ENCODE measurements around the gene STAC2. TPM values are rescaled to one million over a fixed set of nuclear protein-coding genes. Genes with fewer than 3 reads are reported as not detected.

The STAC2 gene
- total and polyA plus RNA-seq, 9 of the 15 experiments (the other 6 are each of a cell fraction or from before 2014, with no cell fraction given) = not detected

DNA sequence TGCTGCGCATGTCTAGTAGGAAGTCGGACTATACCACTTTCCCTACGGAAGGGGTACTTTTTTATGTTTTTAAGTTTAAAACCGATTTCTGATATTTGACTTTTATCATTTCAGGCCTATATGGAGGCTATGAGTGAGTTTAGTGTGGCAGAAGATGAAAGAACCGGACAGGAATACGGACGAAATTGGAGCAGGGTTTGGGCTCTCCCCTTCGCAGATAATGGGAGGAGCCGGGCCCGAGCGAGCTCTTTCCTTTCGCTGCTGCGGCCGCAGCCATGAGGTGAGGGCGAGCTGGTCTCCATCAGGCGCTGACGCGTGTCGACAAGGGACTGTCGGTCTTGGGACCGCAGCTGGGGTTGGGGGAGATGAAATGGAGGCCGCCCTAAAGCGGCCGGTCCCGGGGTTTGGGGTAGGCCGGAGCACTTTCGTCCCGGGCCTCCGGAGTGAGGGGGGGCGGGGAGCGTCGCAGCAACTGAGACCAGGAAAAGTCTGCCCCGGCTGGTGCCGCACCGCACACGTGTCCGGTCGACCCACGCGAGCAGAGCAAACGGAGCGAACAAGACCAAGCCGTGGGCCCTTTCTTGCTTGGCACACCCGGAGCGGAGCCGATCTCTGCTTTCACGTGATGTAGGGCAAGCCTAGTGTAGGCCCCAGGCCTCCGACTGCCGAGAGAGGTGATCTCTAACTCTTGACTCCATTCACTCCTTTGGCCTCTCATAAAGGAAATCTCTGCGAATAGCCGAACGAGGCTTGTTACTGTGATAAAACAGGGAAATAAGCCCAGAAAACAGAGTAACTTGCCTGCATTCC is 25.5 kb downstream of the STAC2 start, which contains the start of gene RPL19 (continued):
- peak in 1 of 2 experiments; percentile 8; a peak in 1 of 4 replicates for TF ChIP-seq TEAD1 (CRISPR knock-in tag; IDR thresholded peaks at IDR 0.05)
- no peak for TF ChIP-seq HDAC8 (tag; IDR thresholded peaks at IDR 0.05)
- TF ChIP-seq PHF8 (IDR thresholded peaks at IDR 0.05; ENCODE audit: borderline replicate concordance, low read length) = peak; percentile 96
- no peak for TF ChIP-seq NELFE (IDR thresholded peaks at IDR 0.05; ENCODE audit: insufficient read depth, insufficient read length)
- no peak for TF ChIP-seq TAL1 (IDR thresholded peaks at IDR 0.05)
- peak; percentile 65 for TF ChIP-seq RBM39 (optimal IDR thresholded peaks at IDR 0.05; ENCODE audit: low read depth, low read length)
- no peak for TF ChIP-seq NR2C2 (CRISPR knock-in tag; IDR thresholded peaks at IDR 0.05)
- TF ChIP-seq NR2C2 (tag; IDR thresholded peaks at IDR 0.05) = no peak
- TF ChIP-seq, protein P1, sequence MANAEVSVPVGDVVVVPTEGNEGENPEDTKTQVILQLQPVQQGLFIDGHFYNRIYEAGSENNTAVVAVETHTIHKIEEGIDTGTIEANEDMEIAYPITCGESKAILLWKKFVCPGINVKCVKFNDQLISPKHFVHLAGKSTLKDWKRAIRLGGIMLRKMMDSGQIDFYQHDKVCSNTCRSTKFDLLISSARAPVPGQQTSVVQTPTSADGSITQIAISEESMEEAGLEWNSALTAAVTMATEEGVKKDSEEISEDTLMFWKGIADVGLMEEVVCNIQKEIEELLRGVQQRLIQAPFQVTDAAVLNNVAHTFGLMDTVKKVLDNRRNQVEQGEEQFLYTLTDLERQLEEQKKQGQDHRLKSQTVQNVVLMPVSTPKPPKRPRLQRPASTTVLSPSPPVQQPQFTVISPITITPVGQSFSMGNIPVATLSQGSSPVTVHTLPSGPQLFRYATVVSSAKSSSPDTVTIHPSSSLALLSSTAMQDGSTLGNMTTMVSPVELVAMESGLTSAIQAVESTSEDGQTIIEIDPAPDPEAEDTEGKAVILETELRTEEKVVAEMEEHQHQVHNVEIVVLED (CRISPR knock-in tag; IDR thresholded peaks at IDR 0.05) = 0 out of 2 replicates have a peak, but pooled peaks have one; percentile 23
- TF ChIP-seq, protein P2, sequence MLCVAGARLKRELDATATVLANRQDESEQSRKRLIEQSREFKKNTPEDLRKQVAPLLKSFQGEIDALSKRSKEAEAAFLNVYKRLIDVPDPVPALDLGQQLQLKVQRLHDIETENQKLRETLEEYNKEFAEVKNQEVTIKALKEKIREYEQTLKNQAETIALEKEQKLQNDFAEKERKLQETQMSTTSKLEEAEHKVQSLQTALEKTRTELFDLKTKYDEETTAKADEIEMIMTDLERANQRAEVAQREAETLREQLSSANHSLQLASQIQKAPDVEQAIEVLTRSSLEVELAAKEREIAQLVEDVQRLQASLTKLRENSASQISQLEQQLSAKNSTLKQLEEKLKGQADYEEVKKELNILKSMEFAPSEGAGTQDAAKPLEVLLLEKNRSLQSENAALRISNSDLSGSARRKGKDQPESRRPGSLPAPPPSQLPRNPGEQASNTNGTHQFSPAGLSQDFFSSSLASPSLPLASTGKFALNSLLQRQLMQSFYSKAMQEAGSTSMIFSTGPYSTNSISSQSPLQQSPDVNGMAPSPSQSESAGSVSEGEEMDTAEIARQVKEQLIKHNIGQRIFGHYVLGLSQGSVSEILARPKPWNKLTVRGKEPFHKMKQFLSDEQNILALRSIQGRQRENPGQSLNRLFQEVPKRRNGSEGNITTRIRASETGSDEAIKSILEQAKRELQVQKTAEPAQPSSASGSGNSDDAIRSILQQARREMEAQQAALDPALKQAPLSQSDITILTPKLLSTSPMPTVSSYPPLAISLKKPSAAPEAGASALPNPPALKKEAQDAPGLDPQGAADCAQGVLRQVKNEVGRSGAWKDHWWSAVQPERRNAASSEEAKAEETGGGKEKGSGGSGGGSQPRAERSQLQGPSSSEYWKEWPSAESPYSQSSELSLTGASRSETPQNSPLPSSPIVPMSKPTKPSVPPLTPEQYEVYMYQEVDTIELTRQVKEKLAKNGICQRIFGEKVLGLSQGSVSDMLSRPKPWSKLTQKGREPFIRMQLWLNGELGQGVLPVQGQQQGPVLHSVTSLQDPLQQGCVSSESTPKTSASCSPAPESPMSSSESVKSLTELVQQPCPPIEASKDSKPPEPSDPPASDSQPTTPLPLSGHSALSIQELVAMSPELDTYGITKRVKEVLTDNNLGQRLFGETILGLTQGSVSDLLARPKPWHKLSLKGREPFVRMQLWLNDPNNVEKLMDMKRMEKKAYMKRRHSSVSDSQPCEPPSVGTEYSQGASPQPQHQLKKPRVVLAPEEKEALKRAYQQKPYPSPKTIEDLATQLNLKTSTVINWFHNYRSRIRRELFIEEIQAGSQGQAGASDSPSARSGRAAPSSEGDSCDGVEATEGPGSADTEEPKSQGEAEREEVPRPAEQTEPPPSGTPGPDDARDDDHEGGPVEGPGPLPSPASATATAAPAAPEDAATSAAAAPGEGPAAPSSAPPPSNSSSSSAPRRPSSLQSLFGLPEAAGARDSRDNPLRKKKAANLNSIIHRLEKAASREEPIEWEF (CRISPR knock-in tag; IDR thresholded peaks at IDR 0.05) = 0 out of 2 replicates have a peak, but pooled peaks have one; percentile 19
- TF ChIP-seq, protein P3, sequence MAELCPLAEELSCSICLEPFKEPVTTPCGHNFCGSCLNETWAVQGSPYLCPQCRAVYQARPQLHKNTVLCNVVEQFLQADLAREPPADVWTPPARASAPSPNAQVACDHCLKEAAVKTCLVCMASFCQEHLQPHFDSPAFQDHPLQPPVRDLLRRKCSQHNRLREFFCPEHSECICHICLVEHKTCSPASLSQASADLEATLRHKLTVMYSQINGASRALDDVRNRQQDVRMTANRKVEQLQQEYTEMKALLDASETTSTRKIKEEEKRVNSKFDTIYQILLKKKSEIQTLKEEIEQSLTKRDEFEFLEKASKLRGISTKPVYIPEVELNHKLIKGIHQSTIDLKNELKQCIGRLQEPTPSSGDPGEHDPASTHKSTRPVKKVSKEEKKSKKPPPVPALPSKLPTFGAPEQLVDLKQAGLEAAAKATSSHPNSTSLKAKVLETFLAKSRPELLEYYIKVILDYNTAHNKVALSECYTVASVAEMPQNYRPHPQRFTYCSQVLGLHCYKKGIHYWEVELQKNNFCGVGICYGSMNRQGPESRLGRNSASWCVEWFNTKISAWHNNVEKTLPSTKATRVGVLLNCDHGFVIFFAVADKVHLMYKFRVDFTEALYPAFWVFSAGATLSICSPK (IDR thresholded peaks at IDR 0.05; ENCODE audit: borderline replicate concordance) = no peak
- TF ChIP-seq ZNF589 (CRISPR knock-in tag; IDR thresholded peaks at IDR 0.05; ENCODE audit: low read depth) = 0 out of 2 replicates have a peak, but pooled peaks have one; percentile 11
- no peak for TF ChIP-seq SAFB (IDR thresholded peaks at IDR 0.05; ENCODE audit: borderline replicate concordance, low read depth, low read length)
- TF ChIP-seq ZNF175 (CRISPR knock-in tag; IDR thresholded peaks at IDR 0.05; ENCODE audit: low read depth) = peak; percentile 58
- TF ChIP-seq SUPT5H (IDR thresholded peaks at IDR 0.05) = peak; percentile 98
- TF ChIP-seq PRPF4 (IDR thresholded peaks at IDR 0.05; ENCODE audit: insufficient read depth, low read depth, low read length, poor library complexity, severe bottlenecking) = peak; percentile 61
- TF ChIP-seq, protein P4, sequence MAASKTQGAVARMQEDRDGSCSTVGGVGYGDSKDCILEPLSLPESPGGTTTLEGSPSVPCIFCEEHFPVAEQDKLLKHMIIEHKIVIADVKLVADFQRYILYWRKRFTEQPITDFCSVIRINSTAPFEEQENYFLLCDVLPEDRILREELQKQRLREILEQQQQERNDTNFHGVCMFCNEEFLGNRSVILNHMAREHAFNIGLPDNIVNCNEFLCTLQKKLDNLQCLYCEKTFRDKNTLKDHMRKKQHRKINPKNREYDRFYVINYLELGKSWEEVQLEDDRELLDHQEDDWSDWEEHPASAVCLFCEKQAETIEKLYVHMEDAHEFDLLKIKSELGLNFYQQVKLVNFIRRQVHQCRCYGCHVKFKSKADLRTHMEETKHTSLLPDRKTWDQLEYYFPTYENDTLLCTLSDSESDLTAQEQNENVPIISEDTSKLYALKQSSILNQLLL (CRISPR knock-in tag; IDR thresholded peaks at IDR 0.05; ENCODE audit: borderline replicate concordance) = no peak

All from K562 (cell line).